Fibroblast of skin of left quadriceps (primary cell): Measurements from ENCODE around the gene HRC.
"Not testable (repeated sequence)": the region's sequence is repeated elsewhere in the genome, so short reads cannot be mapped to it uniquely, and the experiment has no call there.

Experiments used
- DNase-seq, 2 experiments: peaks; one replicate each; pipeline ENCODE4 v3.0.0-alpha.2; 2013; ENCODE audit warnings: low read depth in 2 of 2

The HRC gene

DNA sequence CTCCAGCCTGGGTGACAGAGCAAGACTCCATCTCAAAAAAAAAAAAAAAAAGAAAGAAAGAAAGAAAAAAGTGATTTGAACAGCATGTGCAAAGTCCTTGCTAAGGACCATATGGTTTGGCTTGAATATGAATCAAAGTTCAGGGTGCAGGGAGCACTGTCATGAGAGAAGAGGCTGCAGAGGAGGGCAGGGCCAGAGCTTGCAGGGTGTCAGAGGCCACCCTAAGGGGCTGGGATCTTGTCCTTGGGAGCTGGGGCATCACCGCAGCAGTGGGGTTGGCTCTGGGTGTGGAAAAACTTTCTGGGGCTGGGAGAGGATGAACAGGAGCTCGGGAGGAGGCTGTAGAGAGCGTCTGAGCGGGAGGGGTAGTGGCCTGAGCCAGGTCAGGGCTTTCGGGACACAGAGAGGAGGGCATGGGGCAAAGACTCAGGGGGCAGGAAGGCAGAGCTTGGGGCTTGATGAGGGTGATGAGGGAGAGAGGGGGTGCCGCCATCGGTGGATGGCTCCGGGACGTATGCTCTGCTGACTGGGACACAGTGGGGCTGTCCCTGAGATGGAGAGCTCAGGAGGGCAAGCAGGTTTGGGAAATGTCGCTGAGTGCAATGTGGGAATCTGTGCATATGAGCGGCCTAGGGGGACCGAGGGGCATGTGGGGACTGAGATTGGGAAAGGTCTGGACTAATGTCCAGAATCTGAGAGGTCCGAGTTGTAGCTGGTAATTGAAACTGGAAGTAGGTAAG is 5.4 kb upstream of the HRC start:
- DNase-seq = no peak

DNA sequence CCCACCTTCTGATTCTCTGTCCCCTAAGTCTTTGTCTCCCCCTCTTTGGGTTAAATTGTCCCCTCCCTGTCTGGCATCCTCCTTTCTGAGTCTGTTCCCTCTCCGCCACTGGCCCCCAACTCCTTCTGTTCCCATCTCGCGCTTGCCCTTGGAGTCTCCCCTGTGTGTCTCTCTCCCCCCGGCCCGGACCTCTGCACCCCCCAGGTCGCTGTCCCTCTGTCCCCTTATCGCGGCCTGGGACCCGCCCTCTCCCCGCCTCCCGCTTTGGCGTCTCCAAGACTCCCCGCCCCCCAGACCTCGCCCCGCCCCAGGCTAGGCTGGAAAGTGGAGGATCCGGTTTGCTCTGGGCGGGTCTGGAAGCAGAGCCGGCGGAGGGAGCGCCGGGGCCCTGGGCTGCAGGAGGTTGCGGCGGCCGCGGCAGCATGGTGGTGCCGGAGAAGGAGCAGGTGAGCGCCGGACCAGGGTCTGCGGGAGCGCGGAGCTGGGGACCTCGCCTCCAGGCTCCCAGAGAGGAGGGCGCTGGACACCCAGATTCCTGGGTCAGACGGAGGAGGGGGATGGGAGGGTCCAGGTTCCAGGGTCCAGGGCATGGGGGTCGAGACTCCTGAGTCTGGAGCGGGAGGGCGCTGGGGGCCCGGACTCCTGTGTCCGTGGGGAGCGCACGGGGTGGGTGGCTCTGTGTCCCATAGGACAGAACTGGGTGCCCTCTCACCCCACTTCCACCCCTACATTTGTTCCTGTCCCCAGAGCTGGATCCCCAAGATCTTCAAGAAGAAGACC is 2.4 kb upstream of the HRC start, which contains the start of gene TRPM4:
TSS of gene TRPM4 (plus strand) at position 348 of the 780 bp plus-strand sequence. CDS start at position 423, 75 bp downstream.
- peak; percentile 48 to 49 for DNase-seq

DNA sequence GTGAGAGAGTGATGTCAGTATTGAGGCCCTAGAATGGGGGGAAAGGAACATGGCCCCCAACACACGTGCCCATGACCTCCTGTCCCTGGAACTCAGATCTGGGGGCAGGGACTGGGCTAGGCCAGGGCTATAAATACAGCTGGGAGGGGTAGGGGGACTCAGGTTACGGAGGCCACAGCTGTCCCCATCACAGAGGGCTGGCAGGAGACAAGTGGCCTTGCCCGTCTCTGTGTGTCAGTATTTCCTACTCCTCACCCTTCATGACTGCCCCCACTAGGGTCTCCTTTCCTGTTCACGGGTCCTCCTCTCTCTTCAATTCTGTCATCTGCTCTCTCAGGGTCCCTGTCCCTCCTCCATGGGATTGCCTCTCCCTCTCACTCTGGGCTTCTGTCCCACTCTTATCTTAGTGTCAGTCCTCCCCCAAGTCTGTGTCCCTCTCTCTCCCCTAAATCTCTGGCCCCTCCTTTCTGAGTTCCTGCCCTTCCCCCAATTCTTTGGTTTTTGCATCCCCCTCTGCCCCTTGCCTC is 687 bp upstream of the HRC start:
- no peak for DNase-seq

DNA sequence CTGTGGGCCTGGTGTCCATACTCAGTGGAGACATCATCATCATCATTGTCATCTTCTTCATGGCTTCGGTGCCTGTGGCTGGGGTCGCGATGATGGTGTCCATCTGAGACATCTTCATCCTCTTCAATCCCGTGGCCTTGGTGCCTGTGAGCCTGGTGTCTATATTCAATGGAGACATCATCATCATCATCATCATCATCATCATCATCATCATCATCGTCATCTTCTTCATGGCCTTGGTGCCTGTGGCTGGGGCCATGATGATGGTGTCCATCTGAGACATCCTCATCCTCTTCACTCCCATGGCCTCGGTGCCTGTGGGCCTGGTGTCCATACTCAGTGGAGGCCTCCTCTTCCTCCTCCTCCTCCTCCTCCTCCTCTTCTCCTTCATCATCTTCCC is 917 bp downstream of the HRC start:
- no peak for DNase-seq

DNA sequence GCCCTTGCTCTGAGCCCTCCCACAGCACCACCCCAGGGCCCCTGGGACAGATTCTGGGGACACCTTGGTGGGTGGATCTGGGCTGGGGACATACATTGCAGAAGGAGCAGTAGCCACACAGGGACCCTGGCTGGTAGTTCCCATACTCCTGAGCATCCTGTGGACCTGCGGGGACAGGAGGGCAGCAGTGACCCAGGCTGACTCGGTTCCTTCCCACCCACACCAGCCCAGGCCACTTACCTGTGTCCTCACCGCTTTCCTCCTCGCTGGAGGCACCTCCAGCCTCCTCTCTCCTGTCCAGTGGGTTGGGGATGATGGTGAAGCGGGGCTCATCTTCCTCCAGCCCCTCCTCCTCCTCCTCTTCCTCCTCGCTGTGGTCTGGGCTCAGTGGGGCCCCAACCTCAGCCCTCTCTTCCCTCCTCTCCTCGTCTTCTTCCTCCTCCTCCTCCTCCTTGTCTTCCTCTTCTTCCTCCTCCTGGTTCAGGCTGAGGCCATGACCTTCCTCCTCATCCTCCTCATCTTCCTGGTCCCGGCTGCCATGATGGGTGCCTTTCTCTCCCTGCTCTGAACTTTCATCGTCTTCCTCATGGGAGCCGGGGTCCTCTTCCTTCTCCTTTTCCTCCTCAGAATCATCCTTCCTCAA is 1.9 kb downstream of the HRC start:
- DNase-seq = no peak

DNA sequence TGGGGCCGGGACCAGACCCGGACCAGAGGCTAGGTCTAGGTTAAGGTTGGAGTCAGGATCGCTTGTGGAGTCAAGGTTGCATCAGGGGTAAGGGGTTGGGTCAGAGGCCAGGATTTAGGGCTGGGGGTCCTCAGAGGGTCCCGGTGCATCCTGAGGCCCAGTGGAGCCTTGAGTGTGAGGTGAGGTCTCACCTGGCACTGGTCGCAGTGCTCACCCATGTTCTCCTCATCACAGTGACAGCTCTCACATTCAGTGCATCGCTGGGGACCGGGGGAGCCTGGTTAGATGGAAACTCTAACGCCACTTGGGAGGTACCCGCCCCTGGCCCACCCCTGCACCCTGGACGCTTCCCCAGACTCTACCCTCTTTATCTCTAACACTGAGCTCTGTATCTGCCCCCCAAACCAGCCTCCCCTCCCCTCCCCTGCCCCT is 3.1 kb downstream of the HRC start:
- DNase-seq = no peak

DNA sequence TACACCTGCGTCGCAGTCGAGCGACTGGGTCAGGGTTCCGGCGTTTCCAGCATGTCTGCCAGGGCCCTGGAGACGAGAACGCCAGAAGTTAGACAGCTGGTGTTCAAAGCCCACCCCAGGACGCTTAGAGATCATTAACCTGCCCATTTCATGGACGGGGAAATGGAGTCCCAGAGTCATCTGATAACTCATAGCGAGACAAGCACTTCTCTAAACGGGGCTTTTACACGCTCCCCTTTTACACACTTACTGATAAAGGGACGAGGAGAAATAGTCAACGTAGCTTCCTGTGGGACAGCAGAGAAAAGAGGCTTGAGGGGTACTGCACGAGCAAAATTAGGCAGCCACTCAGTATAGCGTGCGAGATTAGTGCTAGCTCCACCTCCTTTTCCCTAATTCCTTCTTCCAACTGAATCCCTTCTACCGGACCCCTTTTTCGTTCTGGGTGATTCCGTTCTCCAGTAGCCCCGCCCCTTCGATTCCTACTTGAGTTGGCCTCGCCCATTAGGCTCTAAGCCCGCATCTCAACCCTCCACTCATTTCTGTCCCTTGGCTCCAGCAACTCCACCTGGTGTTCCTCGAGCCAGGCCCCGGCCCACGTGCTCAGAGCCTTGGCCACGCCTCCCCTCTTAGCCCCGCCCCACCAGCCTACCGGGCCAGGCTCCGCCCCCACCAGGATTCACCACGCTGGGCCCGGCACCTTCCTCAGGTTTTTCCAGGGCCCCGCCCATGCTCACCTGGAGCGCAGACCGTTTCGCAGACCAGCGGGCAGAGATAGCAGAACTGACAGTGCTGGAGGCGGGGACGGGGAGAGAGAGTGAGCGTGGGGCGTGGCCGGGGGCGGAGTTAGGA is 3.7 kb downstream of the HRC start:
- no peak for DNase-seq

DNA sequence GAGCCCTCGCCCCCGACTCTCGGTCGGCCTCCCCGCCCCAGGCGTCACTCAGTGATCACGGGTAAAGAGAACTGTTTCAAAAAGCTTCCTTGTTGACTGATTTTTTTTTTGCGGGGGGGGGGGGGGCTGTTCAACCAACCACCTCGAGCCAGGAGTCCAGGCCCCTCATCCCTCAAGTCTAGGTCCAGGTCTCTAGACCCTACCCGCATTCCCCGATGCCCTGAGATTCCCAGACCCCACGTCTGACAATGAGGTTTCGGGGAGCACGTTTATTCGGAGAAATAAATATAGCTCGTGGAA is 4.3 kb downstream of the HRC start:
- DNase-seq = no peak

DNA sequence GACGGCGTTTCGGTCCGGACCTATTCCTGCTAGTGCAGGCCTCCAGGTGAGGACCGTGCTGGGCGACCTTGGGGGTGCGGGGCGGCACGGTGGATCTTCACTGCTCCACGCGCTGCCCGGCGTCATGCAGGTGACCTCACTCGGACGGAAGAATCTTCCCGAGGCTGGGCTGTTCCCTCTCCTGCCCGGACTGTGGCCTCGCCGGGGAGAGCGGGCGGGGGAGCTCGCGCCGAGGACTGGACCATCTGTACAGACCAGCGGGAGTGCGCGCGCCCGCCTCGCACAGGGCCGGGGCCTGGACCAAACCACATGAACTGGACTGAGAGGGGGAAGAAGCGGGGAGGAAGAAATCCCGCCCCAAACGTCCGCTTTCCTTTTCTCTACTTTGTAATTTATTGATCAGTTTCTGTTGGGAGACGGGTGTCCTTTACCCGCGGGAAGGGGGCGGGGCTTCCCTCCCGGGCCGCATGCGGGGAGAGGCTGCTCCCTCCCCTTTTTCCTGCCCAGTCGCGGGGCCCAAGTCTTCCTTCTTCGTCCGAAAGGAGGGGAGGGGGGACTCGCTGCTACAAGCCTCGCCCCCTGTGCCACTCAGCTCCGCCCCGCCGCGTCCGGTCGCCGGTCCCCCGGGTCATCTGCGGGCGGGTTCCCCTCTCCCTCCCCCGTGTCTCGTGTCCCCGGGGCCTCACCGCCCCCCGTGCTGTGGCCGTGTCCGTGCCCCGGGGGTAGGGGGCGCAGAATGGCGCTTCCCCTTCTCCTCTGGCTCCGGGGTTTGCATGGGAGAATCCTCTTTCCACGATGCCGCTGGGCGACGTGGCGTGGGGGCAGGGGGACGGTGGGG is 4.9 kb downstream of the HRC start:
- peak; percentile 64 to 65 for DNase-seq

DNA sequence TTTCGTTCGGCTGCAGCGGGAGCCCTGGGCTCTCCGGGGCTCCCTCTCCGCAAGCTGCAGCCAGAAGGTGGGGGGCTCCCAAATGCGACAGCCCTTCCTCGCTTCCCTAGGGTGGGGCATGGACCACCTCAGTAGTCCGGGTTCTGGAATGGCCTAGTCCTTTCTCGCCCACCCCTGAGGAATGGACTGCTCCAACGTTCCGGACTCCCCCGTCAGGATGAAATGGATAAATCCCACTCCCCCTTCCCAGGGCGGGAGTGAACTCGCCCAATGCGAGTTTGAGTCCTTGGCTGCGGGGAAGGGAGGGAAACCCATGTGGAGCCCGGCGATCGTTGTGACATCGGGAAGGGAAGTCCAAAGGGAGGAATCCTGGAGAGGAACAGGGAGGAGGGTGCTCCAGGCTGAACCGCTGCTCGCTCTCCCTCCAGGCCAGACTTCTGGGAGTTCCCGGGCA is 5.5 kb downstream of the HRC start:
- DNase-seq = peak; percentile 83 to 85

DNA sequence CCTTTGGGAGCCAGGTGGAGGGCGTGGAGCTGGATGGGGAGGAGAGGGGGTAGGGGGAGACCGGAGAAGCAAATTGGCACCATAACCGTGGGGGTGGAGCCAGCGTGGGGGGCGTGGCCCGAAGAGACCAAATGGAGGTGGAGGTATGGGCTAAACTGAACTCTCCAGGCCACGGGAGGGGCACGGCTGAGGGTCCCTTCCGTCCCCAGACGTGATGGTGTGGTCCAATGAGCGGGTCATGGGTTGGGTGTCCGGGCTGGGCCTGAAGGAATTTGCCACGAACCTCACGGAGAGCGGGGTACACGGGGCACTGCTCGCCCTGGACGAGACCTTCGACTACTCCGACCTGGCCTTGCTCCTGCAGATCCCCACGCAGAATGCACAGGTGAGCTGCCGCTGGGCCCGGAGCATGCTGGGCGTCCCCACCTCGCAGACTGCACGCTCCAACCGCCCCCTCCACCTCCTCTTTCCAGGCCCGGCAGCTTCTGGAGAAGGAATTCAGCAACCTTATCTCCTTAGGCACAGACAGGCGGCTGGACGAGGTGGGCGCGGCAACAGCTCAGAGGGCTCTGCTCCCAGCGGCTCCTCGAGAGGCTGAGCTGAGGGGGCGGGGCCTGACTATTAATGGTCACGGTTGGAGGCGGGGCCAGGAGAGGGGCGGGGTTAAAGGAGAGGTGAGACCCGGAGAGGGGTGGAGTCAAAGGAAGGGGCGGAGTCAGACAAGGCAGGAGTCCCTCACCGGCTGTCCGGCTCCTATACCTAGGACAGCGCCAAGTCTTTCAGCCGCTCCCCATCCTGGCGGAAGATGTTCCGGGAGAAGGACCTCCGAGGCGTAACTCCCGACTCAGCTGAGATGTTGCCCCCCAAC is 6.2 kb downstream of the HRC start:
- DNase-seq = peak; percentile 89

DNA sequence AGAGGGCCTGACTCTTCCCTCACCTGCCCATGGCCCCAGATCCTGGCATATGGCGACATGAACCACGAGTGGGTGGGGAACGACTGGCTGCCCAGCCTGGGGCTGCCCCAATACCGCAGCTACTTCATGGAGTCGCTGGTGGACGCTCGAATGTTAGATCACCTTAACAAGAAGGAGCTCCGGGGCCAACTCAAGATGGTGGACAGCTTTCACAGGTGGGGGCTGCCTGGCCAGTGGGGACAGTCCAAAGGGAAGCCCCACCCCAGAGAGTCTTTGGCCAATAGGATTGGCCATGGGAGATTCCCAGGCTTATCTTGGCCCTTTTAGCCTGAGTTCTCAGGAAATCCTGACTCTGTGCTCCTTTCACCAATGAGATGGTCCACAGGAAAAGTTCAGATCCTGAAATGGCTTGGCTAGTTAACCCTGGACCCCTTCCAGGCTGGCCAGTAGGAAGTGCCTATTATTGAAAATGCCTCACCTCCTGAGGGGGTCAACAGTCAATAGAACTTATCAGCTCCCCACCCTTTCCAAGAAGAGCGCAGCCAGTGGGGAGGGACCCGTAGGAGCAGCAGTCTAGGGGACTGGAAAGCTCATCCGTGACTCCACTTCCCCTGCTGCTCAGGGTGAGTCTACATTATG is 7.0 kb downstream of the HRC start:
- no peak for DNase-seq

DNA sequence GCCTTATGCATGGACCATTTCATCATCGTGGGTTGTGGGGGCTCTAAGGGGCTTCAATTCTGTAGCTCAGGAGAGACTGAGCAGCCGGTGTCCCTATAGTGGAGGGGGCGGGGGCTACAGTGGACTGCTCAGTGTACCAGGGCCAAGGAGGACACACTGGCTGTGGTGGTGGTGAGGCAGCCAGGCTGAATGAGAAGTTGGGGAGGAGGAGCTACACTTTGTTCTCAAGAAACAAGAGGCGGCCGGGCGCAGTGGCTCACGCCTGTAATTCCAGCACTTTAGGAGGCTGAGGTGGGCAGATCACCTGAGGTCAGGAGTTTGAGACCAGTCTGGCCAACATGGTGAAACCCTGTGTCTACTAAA is 8.8 kb downstream of the HRC start:
- not testable (repeated sequence) for DNase-seq

DNA sequence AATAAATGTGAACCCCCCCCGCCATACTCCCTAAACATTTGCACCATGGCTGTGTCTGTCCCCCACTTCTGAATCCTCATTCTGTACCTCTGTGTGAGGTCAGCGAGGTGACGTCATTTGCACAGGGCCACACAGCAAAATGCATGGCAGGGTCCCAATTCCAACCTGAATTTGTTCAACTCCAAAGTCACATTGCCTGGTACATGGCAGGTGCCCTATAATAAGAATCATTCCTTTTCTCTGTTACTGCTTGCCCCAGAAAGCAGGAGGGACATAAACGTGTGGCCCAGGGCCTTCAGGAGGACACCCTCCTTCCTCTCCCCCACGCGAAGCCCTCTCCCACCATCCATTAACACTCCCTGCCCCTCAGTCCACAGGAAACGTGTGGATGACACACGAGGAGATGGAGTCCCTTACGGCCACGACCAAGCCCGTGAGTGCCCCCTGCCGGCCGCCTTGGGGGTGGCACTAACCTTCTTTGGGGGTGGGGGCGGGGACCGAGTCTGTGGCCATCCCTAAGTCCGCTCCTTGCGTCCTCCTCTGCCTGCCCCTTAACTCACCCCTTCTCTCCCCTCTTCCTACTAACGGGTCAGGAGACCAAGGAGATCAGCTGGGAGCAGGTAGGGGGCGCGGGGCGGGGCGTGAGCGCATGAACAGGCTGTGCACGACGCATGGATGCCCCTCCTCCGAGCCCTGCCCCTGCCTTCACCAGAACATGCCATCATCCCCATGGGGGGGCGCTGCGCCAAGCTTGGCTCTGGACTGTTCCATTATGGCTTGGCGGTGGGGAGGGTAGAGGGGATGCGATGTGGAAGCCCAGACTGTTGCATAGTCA is 9.4 kb downstream of the HRC start:
- peak in 1 of 2 experiments; percentile 60 for DNase-seq

DNA sequence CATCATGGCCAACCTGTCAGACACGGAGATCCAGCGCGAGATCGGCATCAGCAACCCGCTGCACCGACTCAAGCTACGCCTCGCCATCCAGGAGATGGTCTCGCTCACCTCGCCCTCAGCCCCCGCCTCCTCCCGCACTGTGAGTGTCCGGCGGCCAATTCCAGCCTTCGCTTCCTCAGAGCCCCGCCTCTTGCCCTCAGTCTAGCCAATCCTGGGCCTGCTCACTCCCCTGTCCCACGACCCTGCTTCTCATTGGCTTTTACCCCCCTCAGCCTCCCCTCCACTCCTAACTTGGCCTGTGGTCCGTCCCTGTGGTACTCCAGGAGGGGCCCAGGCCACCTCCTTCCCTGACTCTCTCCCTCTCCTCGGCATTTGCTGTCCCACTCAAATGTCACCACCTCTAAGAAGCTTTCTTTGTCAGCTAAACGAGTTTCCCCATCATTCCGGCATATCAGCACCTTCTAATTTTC is 12.3 kb downstream of the HRC start:
- DNase-seq = peak; percentile 78 to 82

DNA sequence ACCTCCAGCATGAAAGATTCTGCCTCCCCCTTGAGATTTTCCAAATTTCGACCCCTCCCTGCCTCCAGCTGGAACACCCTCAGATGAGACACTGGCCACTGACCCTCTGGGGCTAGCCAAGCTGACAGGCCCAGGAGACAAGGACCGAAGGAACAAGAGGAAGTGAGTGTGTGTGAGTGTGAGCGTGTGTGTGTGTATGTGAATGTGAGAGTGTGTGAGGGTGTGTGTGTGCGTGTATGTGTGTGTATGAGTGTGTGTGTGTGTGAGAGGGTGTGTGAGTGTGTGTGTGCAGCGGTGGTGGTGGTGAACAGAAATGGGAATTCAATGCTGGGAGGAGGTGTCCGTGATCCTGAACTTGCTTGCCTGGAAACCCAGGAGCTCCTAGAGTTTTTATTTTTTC is 13.8 kb downstream of the HRC start:
- DNase-seq = no peak

DNA sequence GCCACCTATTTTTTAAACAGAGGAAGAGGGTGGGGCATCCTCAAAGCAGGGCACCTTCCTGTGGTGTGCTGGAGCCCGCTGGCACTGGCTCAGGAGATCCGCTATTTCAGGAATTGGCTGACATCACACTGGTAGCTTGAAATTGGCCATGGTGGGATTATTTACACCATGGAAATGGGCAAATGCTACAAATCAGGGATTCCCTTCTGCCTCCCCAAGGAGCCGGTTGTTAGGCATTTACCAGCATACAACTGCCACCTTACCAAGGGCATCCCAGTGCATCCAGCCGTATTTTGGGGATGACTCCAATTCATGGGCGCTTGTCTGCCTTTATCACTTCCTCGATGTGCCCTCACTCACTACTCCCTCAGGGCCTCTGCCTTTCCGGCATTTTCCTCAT is 14.2 kb downstream of the HRC start:
- no peak for DNase-seq

DNA sequence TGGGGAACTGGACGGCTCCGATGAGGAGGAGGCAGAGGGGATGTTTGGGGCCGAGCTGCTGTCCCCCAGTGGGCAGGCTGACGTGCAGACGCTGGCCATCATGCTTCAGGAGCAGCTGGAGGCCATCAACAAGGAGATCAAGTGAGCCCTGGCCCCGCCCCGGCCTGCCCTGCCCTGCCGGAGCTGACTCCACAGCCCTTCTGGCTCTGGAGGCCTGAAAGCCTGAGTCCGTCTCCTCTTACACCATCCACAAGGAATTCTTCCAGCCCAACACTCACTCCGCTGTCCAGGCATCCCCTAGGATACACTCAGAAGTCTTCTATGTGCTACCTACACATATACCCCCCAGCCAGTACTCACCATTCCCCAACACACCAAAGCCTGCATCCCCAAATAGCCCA is 18.4 kb downstream of the HRC start:
- DNase-seq = no peak
